Skeletal muscle tissue (tissue), 4 donors: Measurements from ENCODE around the gene CAMK2N2. TPM values are rescaled to one million over a fixed set of nuclear protein-coding genes. Genes with fewer than 3 reads are reported as not detected.

Experiments used
- H3K27ac ChIP-seq: one replicate; pipeline ENCODE4 v1.7.0; 2013; ENCODE audit warnings: mild to moderate bottlenecking, low read depth, low read length, inconsistent platforms
- H3K27me3 ChIP-seq, 3 donors: one replicate each; pipeline ENCODE4 v1.7.0; 2013; ENCODE audit warnings: low read length in 3 of 3; ENCODE audit not compliant: control insufficient read depth in 3 of 3, insufficient read depth in 3 of 3
- H3K36me3 ChIP-seq, 3 donors: one replicate each; pipeline ENCODE4 v1.7.0; 2013; ENCODE audit warnings: low read length in 3 of 3; ENCODE audit not compliant: control insufficient read depth in 3 of 3, insufficient read depth in 3 of 3
- H3K4me1 ChIP-seq, 3 donors: one replicate each; pipeline ENCODE4 v1.7.0; 2013; ENCODE audit warnings: low read length in 3 of 3, mild to moderate bottlenecking in 3 of 3; ENCODE audit not compliant: control insufficient read depth in 3 of 3, insufficient read depth in 3 of 3
- H3K4me3 ChIP-seq, 3 donors: one replicate each; pipeline ENCODE4 v1.7.0; 2013; ENCODE audit warnings: low read length in 3 of 3
- H3K9ac ChIP-seq, 3 donors: one replicate each; pipeline ENCODE4 v1.7.0; 2013; ENCODE audit warnings: low read length in 3 of 3, mild to moderate bottlenecking in 3 of 3, moderate library complexity in 2 of 3, low read depth in 1 of 3
- H3K9me3 ChIP-seq, 3 donors: one replicate each; pipeline ENCODE4 v1.7.0; 2013; ENCODE audit warnings: low read length in 3 of 3; ENCODE audit not compliant: control insufficient read depth in 3 of 3
- total RNA-seq: library from RNA; depleted of rRNA; stranded (reverse); fragments of >200 nt; gene quantifications from one replicate; pipeline ENCODE4 v1.2.3, GENCODE V29; 2014
- donor health status: Osteomylitis.

CAMK2N2 gene
- total RNA-seq, 1 donor from 2014 or later, result not detected

DNA sequence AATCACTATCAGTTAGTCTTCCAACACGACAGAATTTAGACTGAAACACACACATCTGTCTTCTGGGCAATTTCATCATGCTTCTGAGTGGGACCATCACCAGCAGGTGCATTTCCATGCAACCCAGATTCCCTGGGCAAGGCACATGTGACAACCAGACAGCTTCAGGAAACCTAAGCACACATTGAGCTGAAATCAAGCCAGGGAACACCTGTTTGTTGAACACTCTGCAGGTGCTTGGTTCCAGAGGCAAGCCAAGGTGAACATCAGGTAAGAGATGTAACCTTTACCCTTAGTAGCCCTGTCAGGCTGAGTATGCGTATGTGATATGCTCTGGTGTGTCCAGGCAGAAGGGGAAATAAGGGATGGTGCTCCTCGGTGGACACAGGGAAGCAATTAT, 34.4 kb upstream of the CAMK2N2 start:
- Histone ChIP-seq H3K27me3 (no peaks in the 10 kb centered on the region), H3K4me1 (peaks cover 9 to 16% (median 11%) of the 10 kb centered on the region in 3 donors), H3K9ac (no peak overlapping the region), H3K27ac (no peak overlapping the region), H3K36me3 (peaks cover 5 to 11% (median 6%) of the 10 kb centered on the region in 3 donors), H3K9me3 (no peaks in the 10 kb centered on the region), H3K4me3 (no peak overlapping the region)

DNA sequence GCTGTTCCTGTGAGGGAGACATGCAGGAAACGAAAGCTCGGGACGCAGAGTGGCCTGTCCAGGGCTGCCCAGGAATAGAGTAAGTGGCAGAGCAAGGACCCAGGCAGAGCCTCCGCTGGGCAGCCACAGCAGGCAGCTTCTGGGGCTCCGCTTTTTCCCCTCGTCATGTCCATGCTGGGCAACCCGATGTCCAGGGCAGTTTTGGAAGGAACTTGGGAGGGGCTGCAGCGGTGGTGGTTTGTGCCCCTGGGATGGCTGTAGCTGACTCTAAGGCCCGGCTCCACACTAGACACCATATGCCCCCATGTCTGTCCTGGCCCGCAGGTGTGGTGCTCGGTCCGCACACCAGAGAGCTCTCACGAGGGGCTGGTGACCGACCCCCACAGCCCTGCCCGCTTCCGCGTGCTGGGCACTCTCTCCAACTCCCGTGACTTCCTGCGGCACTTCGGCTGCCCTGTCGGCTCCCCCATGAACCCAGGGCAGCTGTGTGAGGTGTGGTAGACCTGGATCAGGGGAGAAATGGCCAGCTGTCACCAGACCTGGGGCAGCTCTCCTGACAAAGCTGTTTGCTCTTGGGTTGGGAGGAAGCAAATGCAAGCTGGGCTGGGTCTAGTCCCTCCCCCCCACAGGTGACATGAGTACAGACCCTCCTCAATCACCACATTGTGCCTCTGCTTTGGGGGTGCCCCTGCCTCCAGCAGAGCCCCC, 30.5 kb upstream of the CAMK2N2 start:
- H3K9me3 ChIP-seq, result no peaks in the 10 kb centered on the region
- H3K27ac ChIP-seq, result no peak overlapping the region
- H3K9ac ChIP-seq, result no peak overlapping the region
- no peak overlapping the region for H3K4me3 ChIP-seq
- H3K27me3 ChIP-seq, result peaks cover 0 to 3% (median 2%) of the 10 kb centered on the region in 3 donors
- no peaks in the 10 kb centered on the region for H3K36me3 ChIP-seq
- no peaks in the 10 kb centered on the region for H3K4me1 ChIP-seq

DNA sequence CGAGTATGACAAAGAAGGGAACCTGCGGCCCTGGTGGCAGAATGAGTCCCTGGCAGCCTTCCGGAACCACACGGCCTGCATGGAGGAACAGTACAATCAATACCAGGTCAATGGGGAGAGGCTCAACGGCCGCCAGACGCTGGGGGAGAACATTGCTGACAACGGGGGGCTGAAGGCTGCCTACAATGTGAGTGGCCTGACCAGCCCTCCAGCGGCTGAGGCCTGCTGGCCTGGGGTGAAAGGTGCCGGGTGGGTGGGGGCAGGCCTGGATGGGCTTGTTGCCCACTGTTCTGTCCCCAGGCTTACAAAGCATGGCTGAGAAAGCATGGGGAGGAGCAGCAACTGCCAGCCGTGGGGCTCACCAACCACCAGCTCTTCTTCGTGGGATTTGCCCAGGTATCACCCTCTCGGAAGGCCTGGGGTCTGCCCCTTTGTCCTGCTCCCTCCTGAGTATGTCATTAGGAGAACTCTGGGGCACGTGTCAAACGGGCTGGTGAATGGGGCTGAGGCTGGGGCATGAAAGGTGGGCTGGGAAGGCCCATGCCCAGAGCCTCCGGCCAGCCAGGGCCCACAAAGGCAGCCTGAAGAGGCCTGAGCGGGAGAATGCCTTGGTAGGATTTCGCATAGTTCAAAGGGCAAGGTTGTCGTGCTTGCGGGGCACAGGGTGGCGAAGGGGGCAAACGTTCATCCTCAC, 29.8 kb upstream of the CAMK2N2 start:
- Histone ChIP-seq H3K9me3 (no peaks in the 10 kb centered on the region), H3K27me3 (peaks cover 0 to 5% (median 4%) of the 10 kb centered on the region in 3 donors), H3K36me3 (no peaks in the 10 kb centered on the region), H3K9ac (no peak overlapping the region), H3K4me3 (no peak overlapping the region), H3K4me1 (no peaks in the 10 kb centered on the region), H3K27ac (no peak overlapping the region)

DNA sequence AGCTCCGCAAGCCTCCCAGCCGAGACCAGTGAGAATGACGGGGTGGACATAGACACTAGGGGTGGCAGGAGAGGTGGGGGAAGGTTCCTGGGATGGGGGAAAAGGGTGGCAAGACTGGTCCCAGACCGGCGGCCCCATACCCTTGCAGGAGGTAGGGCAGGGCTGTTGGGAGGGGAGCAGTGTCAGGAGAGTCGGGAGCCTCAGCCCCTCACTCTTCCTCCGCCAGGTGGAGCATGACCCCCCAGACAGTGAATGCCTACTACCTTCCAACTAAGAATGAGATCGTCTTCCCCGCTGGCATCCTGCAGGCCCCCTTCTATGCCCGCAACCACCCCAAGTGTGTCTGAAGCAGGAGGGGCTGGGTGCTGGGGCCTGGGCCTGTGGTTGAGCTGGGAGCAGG, 29.0 kb upstream of the CAMK2N2 start:
- Histone ChIP-seq H3K27ac (no peak overlapping the region), H3K4me1 (no peaks in the 10 kb centered on the region), H3K27me3 (peaks cover 0 to 6% (median 5%) of the 10 kb centered on the region in 3 donors), H3K36me3 (no peaks in the 10 kb centered on the region), H3K4me3 (no peak overlapping the region), H3K9ac (no peak overlapping the region), H3K9me3 (no peaks in the 10 kb centered on the region)

DNA sequence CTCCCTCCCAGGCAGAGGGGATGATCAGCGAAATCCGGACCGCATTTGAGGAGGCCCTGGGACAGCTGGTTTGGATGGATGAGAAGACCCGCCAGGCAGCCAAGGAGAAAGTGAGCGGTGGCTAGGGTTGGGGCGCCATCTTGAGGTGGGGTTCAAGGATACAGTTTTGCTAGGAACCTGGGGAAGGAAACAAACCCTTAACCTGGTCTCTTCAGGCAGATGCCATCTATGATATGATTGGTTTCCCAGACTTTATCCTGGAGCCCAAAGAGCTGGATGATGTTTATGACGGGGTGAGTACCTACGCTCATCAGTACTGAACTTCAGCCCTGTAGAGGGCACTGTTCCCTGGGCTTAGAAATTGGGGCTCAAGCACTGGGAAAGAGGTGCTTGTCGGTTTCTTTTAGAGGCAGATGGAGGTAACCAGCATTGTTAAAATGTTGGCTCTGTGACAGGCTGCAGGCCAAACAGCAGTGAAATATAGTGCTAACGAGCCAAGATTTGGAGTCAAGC, 28.1 kb upstream of the CAMK2N2 start:
- H3K4me3 ChIP-seq, result no peak overlapping the region
- no peaks in the 10 kb centered on the region for H3K4me1 ChIP-seq
- no peaks in the 10 kb centered on the region for H3K36me3 ChIP-seq
- no peaks in the 10 kb centered on the region for H3K9me3 ChIP-seq
- peaks cover 0 to 6% (median 5%) of the 10 kb centered on the region in 3 donors for H3K27me3 ChIP-seq
- no peak overlapping the region for H3K9ac ChIP-seq
- no peak overlapping the region for H3K27ac ChIP-seq

DNA sequence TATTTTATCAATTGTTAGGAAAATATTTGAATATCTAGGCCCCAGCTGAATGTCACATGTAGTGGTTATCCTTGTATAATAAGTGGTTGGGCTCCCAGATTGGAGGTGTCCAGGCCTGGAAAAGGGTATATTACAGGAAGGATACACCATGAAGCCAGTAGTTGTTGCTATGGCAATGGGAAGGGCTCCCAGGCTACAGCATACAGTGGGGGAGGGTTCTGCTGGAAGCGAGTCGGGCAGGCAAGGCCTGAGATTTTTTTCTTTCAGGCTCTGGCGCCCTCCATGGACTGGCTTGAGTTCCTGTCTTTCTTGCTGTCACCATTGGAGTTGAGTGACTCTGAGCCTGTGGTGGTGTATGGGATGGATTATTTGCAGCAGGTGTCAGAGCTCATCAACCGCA, 23.3 kb upstream of the CAMK2N2 start:
- Histone ChIP-seq H3K27me3 (peaks cover 0 to 7% (median 6%) of the 10 kb centered on the region in 3 donors), H3K36me3 (no peaks in the 10 kb centered on the region), H3K9ac (no peak overlapping the region), H3K4me1 (no peaks in the 10 kb centered on the region), H3K27ac (no peak overlapping the region), H3K9me3 (no peaks in the 10 kb centered on the region), H3K4me3 (no peak overlapping the region)

DNA sequence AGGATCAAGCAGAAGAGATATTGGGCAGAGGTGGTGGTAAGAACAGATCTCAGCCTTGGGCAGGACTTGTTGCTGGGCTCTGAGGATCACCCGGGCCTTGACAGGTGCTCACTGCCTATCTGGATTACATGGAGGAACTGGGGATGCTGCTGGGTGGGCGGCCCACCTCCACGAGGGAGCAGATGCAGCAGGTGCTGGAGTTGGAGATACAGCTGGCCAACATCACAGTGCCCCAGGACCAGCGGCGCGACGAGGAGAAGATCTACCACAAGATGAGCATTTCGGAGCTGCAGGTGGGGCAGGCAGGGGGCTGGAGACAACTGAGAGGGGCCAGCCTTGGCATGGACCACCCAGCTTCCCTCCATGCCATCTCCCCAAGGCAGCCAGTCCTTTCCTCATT, 22.3 kb upstream of the CAMK2N2 start:
- no peak overlapping the region for H3K4me3 ChIP-seq
- H3K27ac ChIP-seq, result no peak overlapping the region
- peaks cover 0 to 7% (median 3%) of the 10 kb centered on the region in 3 donors for H3K27me3 ChIP-seq
- no peaks in the 10 kb centered on the region for H3K9me3 ChIP-seq
- no peaks in the 10 kb centered on the region for H3K36me3 ChIP-seq
- no peak overlapping the region for H3K9ac ChIP-seq
- H3K4me1 ChIP-seq, result no peaks in the 10 kb centered on the region

DNA sequence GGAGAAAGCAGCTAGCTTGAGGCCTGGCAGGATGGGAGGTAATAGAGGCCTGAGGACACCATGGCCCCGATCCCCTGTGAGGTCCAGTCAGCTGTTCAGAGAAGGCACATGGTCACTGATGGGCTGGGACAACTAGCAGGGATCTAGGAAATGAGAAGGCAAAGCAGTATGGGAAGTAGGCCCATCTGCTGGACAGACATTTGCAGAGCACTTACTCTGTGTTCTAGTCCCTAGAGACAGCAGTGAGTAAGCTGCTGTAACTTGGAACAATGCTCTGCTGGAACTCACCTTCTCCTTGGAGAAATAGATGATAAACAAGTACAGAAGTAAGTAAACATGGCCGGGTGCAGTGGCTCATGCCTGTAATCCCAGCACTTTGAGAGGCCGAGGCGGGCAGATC, 21.6 kb upstream of the CAMK2N2 start:
- Histone ChIP-seq H3K9me3 (no peaks in the 10 kb centered on the region), H3K4me1 (no peaks in the 10 kb centered on the region), H3K4me3 (no peak overlapping the region), H3K27ac (no peak overlapping the region), H3K27me3 (peaks cover under 1 to 8% (median 5%) of the 10 kb centered on the region in 3 donors), H3K36me3 (no peaks in the 10 kb centered on the region), H3K9ac (no peak overlapping the region)

DNA sequence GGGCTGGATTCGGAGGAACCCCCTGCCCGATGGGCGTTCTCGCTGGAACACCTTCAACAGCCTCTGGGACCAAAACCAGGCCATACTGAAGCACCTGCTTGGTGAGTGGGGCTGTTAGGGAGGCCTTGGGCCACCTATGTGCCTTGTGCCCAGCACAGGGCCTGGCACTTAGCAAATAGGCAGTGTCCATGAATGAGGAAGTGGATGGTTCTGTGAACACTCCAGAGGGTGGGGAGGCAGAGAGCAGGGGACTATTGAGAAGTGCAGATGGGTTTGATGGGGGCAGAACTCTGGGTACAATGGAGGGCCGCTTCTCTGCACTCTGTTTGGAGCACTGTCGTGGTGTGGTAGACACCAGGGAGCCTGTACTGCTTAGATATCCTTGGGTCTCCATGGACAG, 16.0 kb upstream of the CAMK2N2 start:
- Histone ChIP-seq H3K9me3 (no peaks in the 10 kb centered on the region), H3K27me3 (peaks cover 26 to 40% (median 30%) of the 10 kb centered on the region in 3 donors)

More for the DNA sequence above, 16.0 kb upstream of the CAMK2N2 start:
- H3K4me1 ChIP-seq, result peaks cover 0 to 2% (median 0%) of the 10 kb centered on the region in 3 donors
- H3K9ac ChIP-seq, result no peak overlapping the region
- no peak overlapping the region for H3K27ac ChIP-seq
- no peaks in the 10 kb centered on the region for H3K36me3 ChIP-seq
- H3K4me3 ChIP-seq, result no peak overlapping the region
